Cardiac ventricle fibroblast (primary cell): ENCODE measurements around the gene TLR1. TPM values are rescaled to one million over a fixed set of nuclear protein-coding genes. Genes with fewer than 3 reads are reported as not detected.

Source experiments
- total RNA-seq: library from RNA; depleted of rRNA; stranded (reverse); fragments of >200 nt; gene quantifications from 2 replicates; pipeline ENCODE4 v1.2.3, GENCODE V29; 2015

The TLR1 gene, protein sequence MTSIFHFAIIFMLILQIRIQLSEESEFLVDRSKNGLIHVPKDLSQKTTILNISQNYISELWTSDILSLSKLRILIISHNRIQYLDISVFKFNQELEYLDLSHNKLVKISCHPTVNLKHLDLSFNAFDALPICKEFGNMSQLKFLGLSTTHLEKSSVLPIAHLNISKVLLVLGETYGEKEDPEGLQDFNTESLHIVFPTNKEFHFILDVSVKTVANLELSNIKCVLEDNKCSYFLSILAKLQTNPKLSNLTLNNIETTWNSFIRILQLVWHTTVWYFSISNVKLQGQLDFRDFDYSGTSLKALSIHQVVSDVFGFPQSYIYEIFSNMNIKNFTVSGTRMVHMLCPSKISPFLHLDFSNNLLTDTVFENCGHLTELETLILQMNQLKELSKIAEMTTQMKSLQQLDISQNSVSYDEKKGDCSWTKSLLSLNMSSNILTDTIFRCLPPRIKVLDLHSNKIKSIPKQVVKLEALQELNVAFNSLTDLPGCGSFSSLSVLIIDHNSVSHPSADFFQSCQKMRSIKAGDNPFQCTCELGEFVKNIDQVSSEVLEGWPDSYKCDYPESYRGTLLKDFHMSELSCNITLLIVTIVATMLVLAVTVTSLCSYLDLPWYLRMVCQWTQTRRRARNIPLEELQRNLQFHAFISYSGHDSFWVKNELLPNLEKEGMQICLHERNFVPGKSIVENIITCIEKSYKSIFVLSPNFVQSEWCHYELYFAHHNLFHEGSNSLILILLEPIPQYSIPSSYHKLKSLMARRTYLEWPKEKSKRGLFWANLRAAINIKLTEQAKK
- 3.6 and 3.9 TPM in 2 replicates for total RNA-seq

GRCh38 chr4:38804654-38805295 lies at the start of gene TLR1:
TSS of gene TLR1 (minus strand) at chr4:38804791. CDS start at chr4:38798831, 5,960 bp downstream.

GRCh38 chr4:38782452-38783108 lies 22.0 kb downstream of the TLR1 start, which contains the start of gene TLR10:
TSS of gene TLR10 (minus strand) at chr4:38782990. CDS start at chr4:38775590, 7,400 bp downstream.

Other genes starting within 250 kb of the TLR1 start
- 19.8 and 27.9 TPM in 2 replicates for gene KLF3, start 140.6 kb downstream of the TLR1 start, total RNA-seq
- not detected in 2 replicates for gene TLR10, start 21.8 kb downstream of the TLR1 start, total RNA-seq
- gene TLR6, start 52.0 kb upstream of the TLR1 start, total RNA-seq, result 2.0 and 2.7 TPM in 2 replicates
- gene FAM114A1, start 63.0 kb upstream of the TLR1 start, total RNA-seq, result 185 and 211 TPM in 2 replicates
- 0.49 TPM in 1 of 2 replicates, not detected in the other for gene TMEM156, start 227.6 kb upstream of the TLR1 start, total RNA-seq